Adipose tissue (tissue), 3 donors: ENCODE data around the gene SCAMP2. TPM values are rescaled to one million over a fixed set of nuclear protein-coding genes. Genes with fewer than 3 reads are reported as not detected.

Experiments
- H3K27ac ChIP-seq: one replicate; pipeline ENCODE4 v1.5.1; 2013; ENCODE audit warnings: low read depth, low read length
- WGBS, 3 donors: extraction: QIAGEN DNeasy Blood & Tissue Kit; methylation state at CpG; one replicate each; pipeline ENCODE4 v1.1.7; 2013; 5-methylcytosine and 5-hydroxymethylcytosine counted together
- polyA plus RNA-seq, 3 donors: library from polyadenylated mRNA; stranded (reverse); fragments of 200-250 nt; gene quantifications; one replicate each; pipeline ENCODE4 v1.2.3, GENCODE V29; 2013
- donor health status: healthy with polysubstance abuse.
- donor health status: Bipolar disorder and iron deficiency.
- donor health status: healthy.

Gene SCAMP2
- polyA plus RNA-seq, 3 donors: 26.3 to 48.1 (median 34.8) TPM

DNA sequence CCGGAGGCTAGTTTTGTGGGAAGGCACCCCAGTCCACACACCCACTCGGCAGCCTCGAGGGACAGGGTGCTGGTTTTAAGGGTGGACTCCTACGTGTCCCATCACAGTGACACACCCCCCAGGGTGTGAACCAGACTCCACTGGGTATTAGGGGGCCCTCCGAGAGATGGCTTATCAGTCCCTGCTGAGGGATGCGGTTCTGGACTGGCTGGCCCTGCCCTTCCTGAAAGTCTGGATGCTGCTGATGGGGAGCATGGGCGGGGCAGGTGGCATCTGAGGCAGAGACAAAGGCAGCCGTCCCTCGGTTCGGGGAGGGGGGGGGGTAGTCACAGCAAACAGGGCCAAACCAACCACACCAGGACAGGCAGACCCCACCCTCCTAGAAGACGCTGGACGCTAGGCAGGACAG, 29.3 kb downstream of the SCAMP2 start:
- WGBS, 3 donors: 60 to 74% (median 62%) methylated on average over 12 of the region's 12 CpGs
- no peak overlapping the region for H3K27ac ChIP-seq

DNA sequence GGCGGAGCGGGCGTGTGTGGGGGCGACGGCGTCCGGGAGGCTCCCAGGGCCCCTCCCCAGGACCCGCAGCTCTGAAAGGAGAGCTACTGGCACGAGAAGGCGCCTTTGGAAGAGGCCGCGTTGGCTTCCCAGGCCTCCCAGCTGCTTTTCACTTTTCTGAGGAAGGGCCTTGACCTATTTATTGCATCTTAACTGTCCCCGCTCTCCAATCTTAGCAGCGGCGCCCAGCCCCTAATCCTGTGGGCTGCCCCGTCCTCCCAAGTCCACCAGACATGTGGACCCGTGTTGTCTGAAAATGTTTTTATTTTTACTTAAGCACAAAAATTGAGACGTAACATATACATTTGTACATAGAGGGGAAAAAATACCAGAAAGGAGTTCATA, 29.7 kb downstream of the SCAMP2 start:
- WGBS, 3 donors: 11 to 13% (median 13%) methylated on average over 18 of the region's 18 CpGs
- H3K27ac ChIP-seq: no peak overlapping the region

DNA sequence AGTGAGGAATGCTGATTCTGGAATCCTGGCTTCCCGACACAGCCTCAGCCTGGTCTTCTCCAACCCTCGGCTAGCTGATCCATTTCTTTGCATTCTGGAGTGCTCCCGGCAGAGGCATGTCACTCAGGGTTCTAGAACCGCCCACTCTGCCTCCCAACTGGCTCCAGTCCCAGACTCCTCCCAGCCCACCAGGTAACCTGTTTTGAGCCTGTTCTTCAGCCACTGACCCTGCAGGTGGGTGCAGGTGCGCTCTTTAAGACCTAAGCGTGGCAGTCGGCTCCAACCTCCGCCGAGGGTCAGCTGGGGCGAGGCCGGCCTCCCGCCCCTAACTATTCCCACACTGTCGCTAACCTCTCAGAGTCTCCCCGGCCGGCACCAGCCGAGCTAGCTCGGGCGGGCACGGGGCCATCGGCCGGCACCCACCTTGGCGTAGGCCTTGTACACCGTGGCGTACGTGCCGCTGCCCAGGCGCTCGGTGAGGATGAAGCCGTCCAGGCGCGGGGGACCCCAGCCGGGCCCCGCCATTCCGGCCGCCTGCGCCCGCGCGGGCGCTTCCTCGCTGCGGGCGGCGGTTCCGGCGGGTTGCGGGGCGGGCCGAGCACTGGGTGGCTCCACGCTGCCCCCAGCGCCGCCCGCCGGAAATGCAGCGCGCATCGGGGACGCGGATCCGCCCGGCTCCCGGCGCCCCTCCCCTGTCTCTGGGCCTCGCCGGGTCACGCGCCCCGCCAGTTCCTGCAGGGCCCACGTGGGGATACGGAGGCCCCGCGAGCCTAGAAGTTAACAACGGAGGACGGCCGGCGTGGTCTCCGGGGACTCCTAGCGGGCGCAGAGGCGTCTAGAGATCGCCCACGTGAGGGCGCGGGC, 30.4 kb downstream of the SCAMP2 start, which contains the start of gene ULK3:
TSS of gene ULK3 (minus strand) at position 576 of the 864 bp plus-strand sequence. CDS start at position 525, 51 bp downstream.
- 0 to 1% (median 0%) methylated on average over 70 to 84 of the region's 84 CpGs for WGBS, 3 donors

DNA sequence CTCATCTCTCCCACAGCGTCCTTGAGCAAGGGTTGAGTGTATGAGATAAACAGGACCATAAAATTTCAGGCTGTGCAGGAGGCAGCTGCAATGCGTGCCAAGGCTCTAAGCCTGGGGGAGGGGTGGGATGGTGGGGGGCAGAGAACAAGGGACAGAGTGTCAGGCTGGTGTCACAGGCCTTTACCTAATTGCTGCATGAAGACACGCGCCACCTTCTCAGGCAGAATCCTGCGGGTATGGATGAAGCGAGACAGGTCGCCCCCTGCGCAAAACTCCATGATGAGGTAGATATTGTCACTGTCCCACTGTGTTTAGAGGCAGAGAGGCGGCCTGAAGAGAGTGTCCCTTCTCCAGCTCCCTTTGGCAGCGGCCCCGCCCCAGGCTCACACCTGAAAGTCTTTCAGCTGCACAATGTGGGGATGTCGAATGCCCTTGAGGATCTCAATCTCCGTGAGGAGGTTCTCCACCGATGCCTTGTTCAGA, 31.2 kb downstream of the SCAMP2 start:
- 77 to 92% (median 83%) methylated on average over 14 of the region's 14 CpGs for WGBS, 3 donors
- no peak overlapping the region for H3K27ac ChIP-seq

More for the DNA sequence above, 30.4 kb downstream of the SCAMP2 start, which contains the start of gene ULK3:
- no peak within 1 kb of the TSS for H3K27ac ChIP-seq

DNA sequence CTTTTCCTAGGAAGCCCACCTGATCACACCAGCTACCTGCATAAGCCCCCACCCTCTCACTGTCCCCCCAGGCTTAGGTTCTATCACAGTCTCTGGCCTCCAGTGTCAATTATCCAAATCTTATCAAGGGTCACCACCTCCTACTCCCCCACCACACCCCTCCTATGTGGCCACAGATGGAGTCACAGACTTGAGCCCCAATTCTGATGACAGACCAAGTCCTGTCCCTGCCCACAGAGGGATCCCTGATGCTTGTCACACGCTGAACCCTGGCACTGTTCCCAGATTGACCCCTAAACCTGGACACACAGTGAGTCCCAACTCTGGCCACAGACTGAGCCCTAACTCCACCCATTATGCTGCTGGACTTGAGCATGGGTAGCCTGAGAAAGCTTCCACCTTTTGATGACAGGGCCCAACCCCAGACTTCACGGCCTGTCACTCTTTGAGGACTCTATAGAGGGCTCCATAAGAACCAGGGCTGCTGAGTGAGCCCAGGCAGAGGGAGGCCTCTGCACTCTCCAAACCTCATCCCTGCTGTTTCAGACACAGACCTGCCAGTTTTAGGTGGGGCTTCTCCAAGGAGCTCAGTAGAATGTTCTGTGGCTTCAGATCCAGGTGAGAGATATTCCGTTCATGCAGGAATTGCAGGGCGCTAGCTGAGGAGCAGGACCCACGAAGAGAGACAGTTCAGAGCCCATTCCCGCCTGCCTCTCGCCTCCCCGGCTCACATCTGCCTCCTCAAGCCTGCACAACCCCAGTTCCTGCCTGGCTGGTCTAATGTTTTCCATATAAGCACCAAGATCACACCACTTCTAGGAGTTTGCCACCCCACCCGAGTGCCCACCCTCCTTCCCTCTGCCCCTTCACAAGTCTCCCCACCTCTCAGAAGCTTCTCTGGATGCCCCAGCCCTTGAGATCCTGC, 32.1 kb downstream of the SCAMP2 start:
- WGBS, 3 donors: 85 to 92% (median 91%) methylated on average over 9 of the region's 9 CpGs
- no peak overlapping the region for H3K27ac ChIP-seq

DNA sequence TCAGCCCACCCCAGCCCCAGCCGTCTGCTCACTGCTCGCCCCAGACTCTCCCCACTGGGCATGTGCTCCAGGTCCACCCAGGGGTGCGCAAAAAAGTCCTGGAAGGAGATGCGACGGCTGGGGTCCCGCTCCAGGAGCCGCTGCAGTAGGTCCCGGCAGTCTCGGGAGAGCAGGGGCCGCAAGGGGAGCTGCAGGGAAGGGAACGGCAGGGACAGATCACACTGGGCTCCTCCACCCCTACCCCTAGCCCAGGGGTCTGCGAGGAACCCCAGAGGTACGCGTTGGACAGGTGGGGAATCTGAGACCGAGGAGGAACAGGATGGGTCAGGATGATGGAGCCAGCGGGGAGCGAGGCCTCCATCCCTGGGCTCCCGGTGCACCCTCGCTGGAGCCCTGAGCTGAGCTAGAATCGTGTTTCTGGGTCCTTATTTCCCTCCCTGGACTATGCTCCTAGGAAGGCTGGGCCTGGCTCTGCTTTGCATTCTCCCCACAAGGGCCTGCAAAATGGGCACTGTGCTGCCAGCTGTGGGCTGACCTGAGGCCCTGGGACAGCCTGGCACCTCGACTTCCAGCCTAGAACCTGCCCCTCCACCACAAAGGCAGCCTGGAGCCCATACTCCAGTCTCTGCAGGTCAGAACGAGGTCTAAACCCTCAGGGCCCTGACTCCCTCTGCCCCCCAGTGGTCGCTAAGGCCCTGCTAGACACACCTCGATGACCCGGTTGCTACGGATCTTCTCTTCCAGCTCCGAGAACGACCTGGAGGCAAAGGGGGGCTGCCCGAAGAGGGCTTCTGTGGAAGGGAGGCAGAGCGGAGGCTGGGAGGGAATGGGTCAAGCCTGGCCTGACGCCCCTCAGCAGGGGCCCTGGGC, 33.4 kb downstream of the SCAMP2 start:
- no peak overlapping the region for H3K27ac ChIP-seq
- WGBS, 3 donors: 88 to 89% (median 89%) methylated on average over 30 to 31 of the region's 31 CpGs

DNA sequence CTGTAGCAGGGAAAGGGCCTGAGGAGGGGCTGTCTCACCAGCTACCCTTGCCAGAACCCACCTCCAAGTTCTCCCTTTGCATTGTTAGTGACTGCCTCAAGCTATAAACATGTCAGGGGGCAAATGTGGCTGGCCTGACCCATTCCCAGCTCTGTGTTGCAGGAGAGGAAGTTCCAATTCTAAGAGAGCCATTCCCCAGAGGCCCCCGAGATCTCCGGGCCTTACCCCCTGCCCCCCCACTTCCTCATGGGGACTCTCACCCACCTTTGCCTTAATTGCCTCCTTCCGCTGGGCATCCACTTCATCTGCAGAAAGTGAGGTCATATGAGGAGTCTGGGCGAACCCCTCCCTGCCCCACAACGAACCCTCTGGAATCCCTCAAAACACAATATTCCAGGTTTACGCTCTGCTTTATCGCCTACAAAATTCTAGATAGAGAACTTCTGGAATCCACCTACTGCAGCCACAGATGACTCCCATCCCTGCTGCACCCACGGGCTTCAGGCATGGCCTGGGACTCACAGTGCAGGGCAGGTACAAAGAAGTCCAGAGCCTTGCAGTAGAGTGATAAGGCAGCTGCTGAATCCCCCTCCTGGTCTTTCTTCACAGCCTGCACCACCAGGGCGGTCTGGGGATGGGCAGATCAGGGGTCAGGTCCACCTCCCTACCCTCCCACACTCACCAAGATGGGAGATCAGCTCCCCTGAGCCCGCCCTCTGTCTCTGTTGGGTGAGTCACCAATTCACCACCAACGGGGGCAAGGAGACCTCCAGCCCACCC, 34.2 kb downstream of the SCAMP2 start:
- WGBS, 3 donors: 88 to 90% (median 88%) methylated on average over 11 of the region's 11 CpGs

DNA sequence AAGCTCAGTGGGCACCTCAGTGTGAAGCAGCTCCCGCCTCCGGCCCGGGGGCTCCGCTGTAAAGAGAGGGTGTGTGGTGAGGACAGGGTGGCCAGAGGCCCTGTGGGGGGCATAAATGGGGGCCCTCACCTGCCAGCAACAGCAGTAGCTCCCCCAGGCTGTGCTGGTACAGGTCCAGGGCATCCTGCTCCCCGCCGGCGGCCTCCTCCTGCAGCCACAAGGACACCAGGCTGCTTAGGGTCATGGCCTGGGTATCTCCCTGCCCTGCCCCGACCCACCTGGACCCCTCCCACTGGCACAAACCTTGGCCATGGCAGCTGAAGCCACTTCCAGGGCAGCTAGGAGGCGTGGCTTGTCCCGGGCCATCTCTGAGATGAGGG, 35.0 kb downstream of the SCAMP2 start:
- WGBS, 3 donors: 89 to 93% (median 92%) methylated on average over 10 of the region's 10 CpGs
- no peak overlapping the region for H3K27ac ChIP-seq

More for the DNA sequence above, 34.2 kb downstream of the SCAMP2 start:
- H3K27ac ChIP-seq: no peak overlapping the region

DNA sequence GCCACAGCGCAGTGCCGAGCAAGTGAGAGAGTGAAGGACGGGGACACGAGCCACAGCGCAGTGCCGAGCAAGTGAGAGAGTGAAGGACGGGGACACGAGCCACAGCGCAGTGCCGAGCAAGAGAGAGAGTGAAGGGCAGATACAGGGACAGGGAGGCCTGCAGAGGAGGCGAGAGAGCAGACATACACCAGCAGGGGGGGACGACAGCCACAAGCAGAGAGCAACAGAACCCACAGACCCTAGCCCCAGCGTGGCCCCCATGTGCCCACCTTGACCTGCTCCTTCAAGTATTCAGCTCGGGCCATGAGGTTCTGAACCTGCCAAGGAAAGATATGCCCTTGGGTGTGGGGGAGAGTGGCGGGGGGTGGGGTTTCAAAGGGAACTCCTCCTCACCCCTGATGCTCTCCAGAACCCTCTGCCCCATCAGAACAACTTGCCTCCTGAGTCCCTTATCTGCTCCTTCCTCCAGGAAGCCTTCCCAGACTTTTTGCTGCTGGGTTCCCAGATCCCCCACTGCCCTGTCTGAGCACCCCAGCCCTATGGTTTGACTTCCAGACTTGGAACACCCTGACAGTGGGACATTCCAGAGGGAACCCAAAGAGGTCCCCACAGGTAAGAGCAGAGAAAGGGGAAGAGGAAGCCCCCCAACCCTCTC, 35.6 kb downstream of the SCAMP2 start:
- H3K27ac ChIP-seq: no peak overlapping the region
- WGBS, 3 donors: 83 to 88% (median 85%) methylated on average over 12 to 15 of the region's 15 CpGs

DNA sequence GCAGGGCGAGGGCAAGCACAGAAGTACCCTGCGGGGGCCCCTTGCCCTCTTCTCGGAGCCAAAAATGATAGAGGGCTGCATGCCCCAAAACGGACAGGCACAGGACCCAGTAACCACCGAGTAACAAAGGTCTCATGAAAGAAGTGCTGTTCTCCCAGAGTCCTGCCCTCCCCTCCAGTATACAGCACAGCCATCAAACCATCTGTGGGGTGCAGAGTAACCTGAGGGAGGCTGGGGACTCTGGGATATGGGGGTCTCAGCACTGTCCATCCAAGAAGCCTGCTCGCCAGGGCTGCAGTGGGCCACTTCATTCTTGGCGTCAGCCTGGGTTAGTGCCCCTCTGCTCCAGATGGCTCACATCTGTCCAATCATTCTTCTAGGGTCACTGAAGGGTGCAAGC, 36.3 kb downstream of the SCAMP2 start:
- WGBS, 3 donors: 91 to 96% (median 92%) methylated on average over 7 of the region's 7 CpGs
- no peak overlapping the region for H3K27ac ChIP-seq

DNA sequence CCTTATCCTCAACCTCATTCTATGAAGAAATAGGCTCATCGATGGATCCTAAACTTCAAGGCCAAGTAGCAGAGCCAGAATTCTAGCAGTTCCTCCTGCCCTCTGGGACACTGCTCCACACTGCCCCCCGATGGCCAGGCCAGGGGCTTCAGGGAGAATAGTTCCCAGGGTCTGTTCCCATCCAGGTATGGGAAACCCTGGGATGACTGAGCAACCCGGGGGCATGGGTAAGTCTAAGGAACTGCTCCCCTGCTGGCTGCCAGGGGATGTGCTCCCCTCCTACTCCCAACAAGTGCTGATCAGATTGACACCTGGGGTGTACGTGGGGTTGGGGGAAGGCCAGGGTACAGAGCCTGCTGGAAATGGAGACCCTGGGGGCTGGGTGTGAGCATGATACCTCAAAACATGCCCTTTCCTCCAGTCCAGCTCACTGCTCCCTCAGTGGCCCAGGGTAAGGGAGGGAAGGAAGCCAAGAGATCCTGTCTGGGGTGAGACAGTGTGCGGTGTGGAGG, 37.8 kb downstream of the SCAMP2 start:
- 28 to 43% (median 36%) methylated on average over 5 of the region's 5 CpGs for WGBS, 3 donors
- no peak overlapping the region for H3K27ac ChIP-seq

DNA sequence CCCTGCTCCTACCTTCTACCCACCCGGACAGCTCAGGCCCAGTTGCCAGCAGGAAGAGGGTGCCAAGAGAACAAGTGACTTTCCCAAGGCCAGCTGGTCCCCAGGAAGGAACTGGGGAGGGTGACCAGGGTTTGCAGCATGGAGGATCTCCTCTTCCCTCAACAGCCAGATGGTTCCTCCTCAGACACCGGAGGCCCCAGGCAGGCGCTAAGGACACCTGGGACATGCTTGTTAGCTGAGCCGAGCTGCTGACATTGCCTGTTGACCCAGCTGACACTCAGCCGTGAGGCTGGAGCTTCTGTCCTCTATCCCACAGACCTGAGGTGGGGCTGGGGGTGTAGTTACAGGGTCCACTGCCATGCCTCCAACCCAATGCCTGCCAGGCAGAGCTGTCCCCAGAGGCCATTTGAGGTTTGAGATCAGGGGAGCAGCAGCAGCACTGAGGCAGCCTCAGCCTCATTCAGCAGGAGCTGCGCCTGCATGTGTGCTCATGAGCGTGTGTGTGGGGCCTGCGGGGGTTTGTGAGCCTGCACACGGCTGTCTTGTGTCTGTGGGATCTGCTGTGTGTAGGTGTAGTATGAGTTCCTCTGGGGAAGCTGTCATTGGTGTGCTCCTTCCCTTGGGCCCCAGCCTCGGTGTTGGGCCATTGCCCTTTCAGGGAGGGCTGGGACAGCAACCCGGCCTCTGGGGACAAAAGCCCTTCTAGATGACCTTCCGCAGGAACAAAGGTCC, 39.6 kb downstream of the SCAMP2 start:
- 63 to 70% (median 64%) methylated on average over 12 of the region's 12 CpGs for WGBS, 3 donors
- H3K27ac ChIP-seq: no peak overlapping the region

DNA sequence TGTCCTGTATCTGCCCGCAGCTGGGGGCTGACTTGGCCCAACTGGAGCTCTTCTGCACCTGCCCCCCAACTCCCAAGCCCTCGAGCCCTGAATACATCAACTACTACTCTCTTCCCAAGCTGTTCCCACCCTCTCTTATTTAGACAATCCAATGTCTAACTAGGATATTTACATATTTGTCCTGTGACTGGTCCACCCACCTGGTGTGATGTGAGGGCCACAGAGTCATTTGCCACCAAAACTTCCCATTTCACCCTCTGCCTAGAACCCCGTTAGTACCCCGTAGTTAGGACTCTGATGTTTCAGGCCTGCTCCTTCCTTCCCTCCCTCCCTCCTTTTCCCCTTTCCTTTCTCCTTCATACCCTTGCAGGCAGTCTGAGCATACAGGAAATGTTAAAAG, 40.3 kb downstream of the SCAMP2 start:
- WGBS, 3 donors: 53 to 84% (median 60%) methylated on average over 4 of the region's 4 CpGs
- H3K27ac ChIP-seq: no peak overlapping the region

DNA sequence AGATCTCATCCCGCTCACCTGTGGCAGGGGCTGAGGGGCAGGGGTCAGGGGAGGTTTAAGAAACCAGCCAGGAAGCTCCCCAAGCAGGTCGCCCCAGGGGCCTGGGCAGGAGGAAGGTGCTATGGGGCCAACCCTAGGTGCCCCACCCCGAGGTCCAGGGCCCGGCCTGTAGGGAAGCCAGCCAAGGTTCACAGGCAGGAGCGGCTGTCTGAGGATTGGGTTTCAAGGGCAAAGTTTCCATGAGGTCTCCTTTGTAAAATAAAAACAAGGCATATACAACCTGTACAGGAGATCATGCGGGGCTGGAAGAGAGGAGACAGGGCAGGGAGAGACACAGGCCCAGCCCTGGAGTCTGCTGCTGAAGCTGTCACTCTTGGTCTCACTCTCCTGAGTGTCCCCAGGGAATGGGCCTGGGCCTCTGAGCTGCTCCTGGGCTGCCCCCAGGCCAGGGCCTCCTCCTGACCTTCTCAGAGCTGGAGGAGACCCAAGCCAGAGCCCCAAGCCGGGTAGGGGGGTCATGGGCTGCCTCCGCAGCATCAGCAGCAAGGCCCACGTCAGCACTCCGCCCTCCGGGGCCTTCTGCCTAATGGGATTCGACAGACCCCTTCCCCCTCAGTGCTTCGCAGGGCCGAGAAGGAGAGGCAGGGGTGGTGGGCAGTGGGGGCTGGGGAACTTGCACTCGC, 41.2 kb downstream of the SCAMP2 start:
- H3K27ac ChIP-seq: no peak overlapping the region
- 65 to 76% (median 75%) methylated on average over 15 of the region's 15 CpGs for WGBS, 3 donors

DNA sequence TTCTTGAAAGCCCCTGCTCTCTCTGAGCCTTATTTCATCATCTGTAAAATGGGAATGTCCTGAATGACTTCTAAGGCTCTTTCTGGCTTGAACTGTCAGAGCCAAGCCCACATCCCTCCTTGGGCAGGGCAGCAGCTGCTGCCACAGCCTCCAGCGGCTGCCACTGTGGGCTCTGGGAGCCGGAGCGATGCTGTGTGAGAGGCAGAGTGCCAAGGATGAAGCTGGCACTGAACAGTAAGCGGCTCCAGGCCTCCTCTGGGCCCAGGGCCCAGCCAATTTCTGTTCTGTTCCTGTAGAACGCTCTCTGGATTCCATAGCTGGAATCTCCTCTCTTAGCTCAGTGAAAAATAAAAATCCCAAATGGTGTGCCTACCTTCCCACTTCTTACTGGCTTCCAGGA, 42.3 kb downstream of the SCAMP2 start:
- no peak overlapping the region for H3K27ac ChIP-seq
- 78 to 85% (median 78%) methylated on average over 5 of the region's 5 CpGs for whole genome bisulfite sequencing, 3 donors

DNA sequence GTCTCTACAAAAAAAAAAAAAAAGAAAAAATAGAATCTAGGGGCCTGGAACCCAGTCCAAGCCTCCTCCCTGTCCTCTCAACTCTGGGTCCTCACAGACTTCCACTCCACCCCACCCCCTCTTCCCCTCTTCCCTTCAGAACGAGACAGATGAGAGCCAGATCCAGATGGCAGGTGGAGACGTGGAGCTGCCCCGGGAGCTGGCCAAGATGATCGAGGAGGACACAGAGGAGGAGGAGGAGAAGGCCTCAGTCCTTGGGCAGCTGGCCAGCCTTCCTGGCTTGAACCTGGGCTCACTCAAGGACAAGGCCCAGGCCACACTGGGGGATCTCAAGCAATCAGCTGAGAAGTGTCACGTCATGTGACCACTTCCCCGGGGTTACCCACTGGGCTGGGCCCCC, 43.2 kb downstream of the SCAMP2 start:
- 37 to 62% (median 61%) methylated on average over 6 of the region's 6 CpGs for WGBS, 3 donors
- H3K27ac ChIP-seq: no peak overlapping the region
